H9 (cell line): ENCODE measurements around the gene BTN1A1. TPM values are rescaled to one million over a fixed set of nuclear protein-coding genes. Genes with fewer than 3 reads are reported as not detected.
A peak's percentile ranks its signal among the peaks of the same experiment; 100 is the strongest.

Experiments
- DNase-seq: peaks from one replicate; pipeline ENCODE4 v3.0.0-alpha.2; 2017
- H2AFZ ChIP-seq: one replicate; pipeline ENCODE4 v1.6.1; 2013; ENCODE audit warnings: mild to moderate bottlenecking, low read length, control low read depth, moderate library complexity
- H2AK5ac ChIP-seq: 2 replicates; pipeline ENCODE4 v1.6.1; 2013; ENCODE audit warnings: low read length, control low read depth, mixed read lengths; ENCODE audit not compliant: insufficient read length
- H2BK120ac ChIP-seq: one replicate; pipeline ENCODE4 v1.6.1; 2013; ENCODE audit warnings: low read depth, mild to moderate bottlenecking, low read length, control low read depth, inconsistent platforms; ENCODE audit not compliant: poor library complexity, severe bottlenecking
- H2BK12ac ChIP-seq: 2 replicates; pipeline ENCODE4 v1.6.1; 2013; ENCODE audit warnings: low read length, control low read depth, mixed read lengths, low read depth; ENCODE audit not compliant: insufficient read length
- H2BK15ac ChIP-seq: 2 replicates; pipeline ENCODE4 v1.6.1; 2013; ENCODE audit warnings: low read depth, low read length, control low read depth
- H2BK20ac ChIP-seq: one replicate; pipeline ENCODE4 v1.6.1; 2013; ENCODE audit warnings: low read depth, mild to moderate bottlenecking, low read length, control low read depth, inconsistent platforms; ENCODE audit not compliant: poor library complexity, severe bottlenecking
- H2BK5ac ChIP-seq: 2 replicates; pipeline ENCODE4 v1.6.1; 2013; ENCODE audit warnings: low read length, control low read depth, mixed read lengths; ENCODE audit not compliant: insufficient read length
- H3K14ac ChIP-seq: 2 replicates; pipeline ENCODE4 v1.6.1; 2013; ENCODE audit warnings: low read length, control low read depth; ENCODE audit not compliant: insufficient read depth
- H3K18ac ChIP-seq: 2 replicates; pipeline ENCODE4 v1.6.1; 2013; ENCODE audit warnings: low read depth, mild to moderate bottlenecking, mixed read lengths, low read length, control low read depth; ENCODE audit not compliant: insufficient read length
- H3K23ac ChIP-seq: 2 replicates; pipeline ENCODE4 v1.6.1; 2013; ENCODE audit warnings: low read length, control low read depth, mixed read lengths, low read depth; ENCODE audit not compliant: insufficient read length
- H3K23me2 ChIP-seq: 2 replicates; pipeline ENCODE4 v1.6.1; 2013; ENCODE audit warnings: low read depth, mild to moderate bottlenecking, mixed read lengths, low read length, control low read depth; ENCODE audit not compliant: insufficient read length, poor library complexity, severe bottlenecking
- H3K27ac ChIP-seq: 2 replicates; pipeline ENCODE4 v1.5.1; 2013; ENCODE audit warnings: low read length, control low read depth, mixed read lengths, low read depth; ENCODE audit not compliant: insufficient read length
- H3K27me3 ChIP-seq: 2 replicates; pipeline ENCODE4 v1.6.1; 2013; ENCODE audit warnings: low read length, control low read depth, inconsistent platforms; ENCODE audit not compliant: insufficient read depth
- H3K4ac ChIP-seq: 2 replicates; pipeline ENCODE4 v1.6.1; 2013; ENCODE audit warnings: low read depth, mild to moderate bottlenecking, control low read depth, inconsistent platforms, low read length, moderate library complexity
- H3K4me1 ChIP-seq: 2 replicates; pipeline ENCODE4 v1.6.1; 2013; ENCODE audit warnings: low read length, control low read depth, inconsistent platforms; ENCODE audit not compliant: insufficient read depth
- H3K4me2 ChIP-seq: 2 replicates; pipeline ENCODE4 v1.6.1; 2013; ENCODE audit warnings: low read length, control low read depth, mixed read lengths; ENCODE audit not compliant: insufficient read length, insufficient read depth
- H3K56ac ChIP-seq: 2 replicates; pipeline ENCODE4 v1.6.1; 2013; ENCODE audit warnings: low read depth, mild to moderate bottlenecking, mixed read lengths, low read length, control low read depth; ENCODE audit not compliant: insufficient read length
- H3K79me1 ChIP-seq: 2 replicates; pipeline ENCODE4 v1.6.1; 2013; ENCODE audit warnings: low read depth, mild to moderate bottlenecking, moderate library complexity, low read length, control low read depth, inconsistent platforms; ENCODE audit not compliant: insufficient read depth, poor library complexity, severe bottlenecking
- H3K79me2 ChIP-seq: 2 replicates; pipeline ENCODE4 v1.6.1; 2013; ENCODE audit warnings: low read length, control low read depth, inconsistent platforms; ENCODE audit not compliant: insufficient read depth
- H3K9ac ChIP-seq: 2 replicates; pipeline ENCODE4 v1.6.1; 2013; ENCODE audit warnings: low read length, control low read depth, mixed read lengths; ENCODE audit not compliant: insufficient read length; ENCODE audit errors: extremely low read depth
- H3K9me3 ChIP-seq: one replicate; pipeline ENCODE4 v1.6.1; 2013; ENCODE audit warnings: low read depth, low read length, inconsistent platforms; ENCODE audit not compliant: control insufficient read depth
- H3T11ph ChIP-seq: one replicate; pipeline ENCODE4 v1.6.1; 2013; ENCODE audit warnings: mild to moderate bottlenecking, low read length, control low read depth, inconsistent platforms
- H4K20me1 ChIP-seq: one replicate; pipeline ENCODE4 v1.6.1; 2013; ENCODE audit not compliant: control insufficient read depth, insufficient read length, insufficient read depth
- H4K5ac ChIP-seq: 2 replicates; pipeline ENCODE4 v1.6.1; 2013; ENCODE audit warnings: low read depth, mild to moderate bottlenecking, mixed read lengths, low read length, control low read depth; ENCODE audit not compliant: insufficient read length
- H4K8ac ChIP-seq: replicated peaks from 2 replicates; pipeline ENCODE4 v1.6.1; 2013; ENCODE audit warnings: low read length, control low read depth, mixed read lengths, low read depth; ENCODE audit not compliant: insufficient read length
- H4K91ac ChIP-seq: 2 replicates; pipeline ENCODE4 v1.6.1; 2013; ENCODE audit warnings: low read depth, mild to moderate bottlenecking, moderate library complexity, mixed read lengths, low read length, control low read depth; ENCODE audit not compliant: insufficient read length
- H3K27ac Mint-ChIP-seq, 3 experiments: 2 replicates in 2 of 3; 3 replicates in 1 of 3; pipeline ENCODE4 v1.8.0; 2020 to 2021; ENCODE audit warnings: mixed read lengths in 3 of 3, mild to moderate bottlenecking in 1 of 3, moderate library complexity in 1 of 3
- H3K27me3 Mint-ChIP-seq: 2 replicates; pipeline ENCODE4 v1.8.0; 2021; ENCODE audit warnings: low read depth, mild to moderate bottlenecking, moderate library complexity, mixed read lengths
- H3K36me3 Mint-ChIP-seq, 3 experiments: 2 replicates in 2 of 3; 3 replicates in 1 of 3; pipeline ENCODE4 v1.8.0; 2020 to 2021; ENCODE audit warnings: low read depth in 3 of 3, mixed read lengths in 3 of 3; ENCODE audit not compliant: insufficient read depth in 1 of 3
- H3K4me1 Mint-ChIP-seq, 2 experiments: 2 replicates each; pipeline ENCODE4 v1.8.0; 2020; ENCODE audit warnings: mixed read lengths in 2 of 2
- H3K4me3 Mint-ChIP-seq, 2 experiments: 2 replicates in 1 of 2; 3 replicates in 1 of 2; pipeline ENCODE4 v1.8.0; 2020 to 2021; ENCODE audit warnings: mild to moderate bottlenecking in 2 of 2, mixed read lengths in 2 of 2, moderate library complexity in 1 of 2
- H3K9me3 Mint-ChIP-seq, 2 experiments: 2 replicates in 1 of 2; 3 replicates in 1 of 2; pipeline ENCODE4 v1.8.0; 2020; ENCODE audit warnings: mild to moderate bottlenecking in 2 of 2, mixed read lengths in 2 of 2, moderate library complexity in 1 of 2
- WGBS: extraction: QIAGEN DNeasy Blood & Tissue Kit; methylation state at CpG from one replicate; pipeline ENCODE4 v1.1.7; 2013; ENCODE audit warnings: missing lambda C conversion rate, low lambda C conversion rate, mixed read lengths; ENCODE audit not compliant: insufficient read length; ENCODE audit errors: extremely low coverage; 5-methylcytosine and 5-hydroxymethylcytosine counted together
- total RNA-seq: library from RNA; stranded (reverse); gene quantifications from 2 replicates; pipeline ENCODE4 v1.2.1, GENCODE V29; 2021
- TF ChIP-seq, protein P1 (sequence below): fragments of 200-600 bp; sonication (generic); conservative IDR thresholded peaks from 3 replicates; pipeline ENCODE4 v1.8.0; 2021; ENCODE audit warnings: antibody characterized with exemption, mild to moderate bottlenecking

BTN1A1 gene
- total RNA-seq, 1 experiment from 2014 or later, result 0.15 TPM

DNA sequence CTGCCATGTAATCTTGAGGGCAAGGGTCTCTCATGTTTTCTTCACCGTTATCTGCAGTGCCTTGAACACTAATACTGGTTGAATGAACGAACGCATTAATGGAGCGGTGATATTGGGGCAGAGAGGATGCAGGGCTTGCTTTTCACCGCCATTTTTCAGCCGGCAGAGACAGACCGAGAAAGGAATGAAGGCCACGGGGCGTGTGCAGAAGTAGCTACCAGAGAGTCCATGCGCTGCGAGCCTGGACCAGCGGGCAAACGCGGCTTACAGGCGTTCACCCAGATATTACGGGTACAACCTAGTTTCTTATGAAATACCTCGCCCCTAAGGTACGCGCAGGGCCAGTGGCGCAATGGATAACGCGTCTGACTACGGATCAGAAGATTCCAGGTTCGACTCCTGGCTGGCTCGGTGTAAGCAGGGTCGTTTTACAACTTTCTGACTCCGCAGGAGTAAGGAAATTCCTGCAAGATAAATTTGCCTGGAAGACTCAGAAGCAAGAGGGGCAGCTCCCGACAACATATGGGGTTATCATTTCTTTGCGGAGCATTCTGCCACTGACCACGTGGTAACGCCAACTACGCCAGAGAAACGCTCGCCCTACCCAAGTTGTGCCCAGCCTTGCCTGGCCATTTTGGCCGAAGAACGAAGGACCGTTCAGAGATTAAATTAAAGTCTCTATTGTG, 37.2 kb downstream of the BTN1A1 start:
- peak; percentile 92 for DNase-seq
- H3K36me3 Mint-ChIP-seq, result peaks cover 6 to 16% (median 12%) of the 10 kb centered on the region in 3 experiments
- H3K9me3 Mint-ChIP-seq, result peaks cover 2 to 5% of the 10 kb centered on the region in 2 experiments; a peak in 2 of 5 replicates
- Histone ChIP-seq H3K4me2 (peak overlapping the region; percentile 85), H4K8ac (no peak overlapping the region), H3K79me1 (no peaks in the 10 kb centered on the region), H2BK5ac (no peak overlapping the region), H3K18ac (peak overlapping the region; percentile 77), H3K9me3 (no peaks in the 10 kb centered on the region), H3K23me2 (peaks cover 6% of the 10 kb centered on the region), H4K5ac (no peak overlapping the region), H3K27me3 (no peaks in the 10 kb centered on the region), H2BK12ac (no peak overlapping the region), H3K4me1 (no peaks in the 10 kb centered on the region; the same call in 1 of the 2 replicates), H3K79me2 (no peaks in the 10 kb centered on the region), H4K20me1 (no peaks in the 10 kb centered on the region), H3K14ac (no peak overlapping the region), H2BK20ac (no peak overlapping the region), H2AFZ (peak overlapping the region; percentile 60), H3K56ac (no peak overlapping the region), H2BK15ac (no peak overlapping the region), H2BK120ac (no peak overlapping the region), H3T11ph (no peak overlapping the region), H3K23ac (no peak overlapping the region), H4K91ac (no peak overlapping the region), H3K4ac (no peak overlapping the region), H3K27ac (peak overlapping the region; percentile 63), H2AK5ac (no peak overlapping the region), H3K9ac (peak overlapping the region; percentile 60)
- peak overlapping the region; percentile 91 to 99 (median 98) for H3K27ac Mint-ChIP-seq
- TF ChIP-seq, protein P1, sequence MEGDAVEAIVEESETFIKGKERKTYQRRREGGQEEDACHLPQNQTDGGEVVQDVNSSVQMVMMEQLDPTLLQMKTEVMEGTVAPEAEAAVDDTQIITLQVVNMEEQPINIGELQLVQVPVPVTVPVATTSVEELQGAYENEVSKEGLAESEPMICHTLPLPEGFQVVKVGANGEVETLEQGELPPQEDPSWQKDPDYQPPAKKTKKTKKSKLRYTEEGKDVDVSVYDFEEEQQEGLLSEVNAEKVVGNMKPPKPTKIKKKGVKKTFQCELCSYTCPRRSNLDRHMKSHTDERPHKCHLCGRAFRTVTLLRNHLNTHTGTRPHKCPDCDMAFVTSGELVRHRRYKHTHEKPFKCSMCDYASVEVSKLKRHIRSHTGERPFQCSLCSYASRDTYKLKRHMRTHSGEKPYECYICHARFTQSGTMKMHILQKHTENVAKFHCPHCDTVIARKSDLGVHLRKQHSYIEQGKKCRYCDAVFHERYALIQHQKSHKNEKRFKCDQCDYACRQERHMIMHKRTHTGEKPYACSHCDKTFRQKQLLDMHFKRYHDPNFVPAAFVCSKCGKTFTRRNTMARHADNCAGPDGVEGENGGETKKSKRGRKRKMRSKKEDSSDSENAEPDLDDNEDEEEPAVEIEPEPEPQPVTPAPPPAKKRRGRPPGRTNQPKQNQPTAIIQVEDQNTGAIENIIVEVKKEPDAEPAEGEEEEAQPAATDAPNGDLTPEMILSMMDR, result no peak
- no CpG with 5 or more reads among the region's 37 CpGs for WGBS
- peaks cover 32 to 37% of the 10 kb centered on the region in 2 experiments for H3K4me1 Mint-ChIP-seq
- peak overlapping the region; percentile 94 to 96 for H3K4me3 Mint-ChIP-seq
- H3K27me3 Mint-ChIP-seq, result peaks cover 13% of the 10 kb centered on the region
